Measurements from ENCODE around the gene TCF23. TPM values are rescaled to one million over a fixed set of nuclear protein-coding genes. Genes with fewer than 3 reads are reported as not detected.

Gene TCF23
- total RNA-seq, 2 donors from 2014 or later = not detected

- H3K9me3 ChIP-seq (ENCODE audit: control insufficient read depth, low read length) = no peaks in the 10 kb centered on the region
- no peaks in the 10 kb centered on the region for H3K4me1 ChIP-seq (ENCODE audit: control insufficient read depth, insufficient read depth, low read length)
- no peak overlapping the region for H3K9ac ChIP-seq (ENCODE audit: extremely low read depth, low read length, poor library complexity, severe bottlenecking)
- Mint-ChIP-seq H3K4me1 (peaks cover 2% of the 10 kb centered on the region), H3K36me3 (ENCODE audit: low read depth) (no peaks in the 10 kb centered on the region), H3K4me3 (no peak overlapping the region), H3K27me3 (ENCODE audit: insufficient read depth) (peaks cover 10% of the 10 kb centered on the region), H3K27ac (no peak overlapping the region), H3K9me3 (no peaks in the 10 kb centered on the region)
- H3K27me3 ChIP-seq (ENCODE audit: control insufficient read depth, insufficient read depth, low read length, poor library complexity, severe bottlenecking) = no peaks in the 10 kb centered on the region
- H3K4me3 ChIP-seq (ENCODE audit: low read length) = no peak overlapping the region
- no peak overlapping the region for H3K27ac ChIP-seq (ENCODE audit: low read depth, low read length)
- WGBS, 2 experiments (ENCODE audit: insufficient coverage in 1 of 2, insufficient read length in 1 of 2) = 69 to 71% methylated on average over 4 of the region's 4 CpGs
- no peaks in the 10 kb centered on the region for H3K36me3 ChIP-seq (ENCODE audit: control insufficient read depth, insufficient read depth, low read length)
- TF ChIP-seq CTCF (conservative IDR thresholded peaks at IDR 0.05) = no peak
- no peak for DNase-seq
Measured at GRCh38 chr2:27182346-27182745, 33.5 kb downstream of the TCF23 start.

- Mint-ChIP-seq H3K4me1 (peaks cover 2% of the 10 kb centered on the region), H3K4me3 (no peak overlapping the region), H3K36me3 (ENCODE audit: low read depth) (no peaks in the 10 kb centered on the region), H3K27me3 (ENCODE audit: insufficient read depth) (peaks cover 9% of the 10 kb centered on the region), H3K27ac (no peak overlapping the region), H3K9me3 (no peaks in the 10 kb centered on the region)
- Histone ChIP-seq H3K27me3 (ENCODE audit: control insufficient read depth, insufficient read depth, low read length, poor library complexity, severe bottlenecking) (no peaks in the 10 kb centered on the region), H3K9me3 (ENCODE audit: control insufficient read depth, low read length) (no peaks in the 10 kb centered on the region), H3K9ac (ENCODE audit: extremely low read depth, low read length, poor library complexity, severe bottlenecking) (no peak overlapping the region), H3K4me3 (ENCODE audit: low read length) (no peak overlapping the region), H3K36me3 (ENCODE audit: control insufficient read depth, insufficient read depth, low read length) (no peaks in the 10 kb centered on the region), H3K4me1 (ENCODE audit: control insufficient read depth, insufficient read depth, low read length) (no peaks in the 10 kb centered on the region), H3K27ac (ENCODE audit: low read depth, low read length) (no peak overlapping the region)
- no peak for TF ChIP-seq CTCF (conservative IDR thresholded peaks at IDR 0.05)
- DNase-seq = no peak
- WGBS, 2 experiments (ENCODE audit: insufficient coverage in 1 of 2, insufficient read length in 1 of 2) = 88 to 95% methylated on average over 2 to 4 of the region's 4 CpGs
Measured at GRCh38 chr2:27184115-27184514, 35.3 kb downstream of the TCF23 start.

DNA sequence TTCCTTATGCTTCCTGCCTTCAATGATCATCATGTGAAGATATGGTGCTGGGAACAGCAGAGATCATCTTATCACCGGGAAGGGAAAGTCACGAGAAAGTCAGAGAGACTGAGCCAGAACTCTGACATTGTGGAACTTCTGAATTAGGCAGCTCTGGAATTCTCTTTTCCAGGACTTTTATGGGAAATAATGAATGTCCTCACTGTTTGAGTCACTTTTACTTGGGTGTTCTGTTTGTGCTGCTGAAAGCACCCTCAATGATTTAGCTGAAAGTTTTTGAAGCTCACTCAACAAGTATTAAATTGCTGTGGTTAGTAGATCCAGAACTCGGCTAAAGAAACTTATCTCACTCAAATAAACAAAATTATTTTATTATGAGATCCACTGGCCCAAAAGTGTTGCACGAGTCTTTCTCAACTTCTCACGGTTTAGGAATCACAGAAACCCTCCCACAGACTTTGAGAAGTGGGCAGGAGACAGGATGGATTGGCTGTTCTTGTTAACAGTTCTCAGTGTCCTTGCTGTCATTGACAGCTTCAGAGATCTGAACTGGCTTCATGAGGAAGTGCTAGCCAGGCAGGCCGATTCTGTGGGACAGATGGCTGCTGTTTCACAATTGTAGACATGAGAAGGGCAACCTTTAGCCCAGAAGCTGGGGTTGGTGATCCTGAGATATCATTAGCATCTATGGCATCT lies 36.7 kb downstream of the TCF23 start:
- Histone ChIP-seq H3K4me3 (ENCODE audit: low read length) (no peak overlapping the region), H3K9ac (ENCODE audit: extremely low read depth, low read length, poor library complexity, severe bottlenecking) (no peak overlapping the region), H3K36me3 (ENCODE audit: control insufficient read depth, insufficient read depth, low read length) (no peaks in the 10 kb centered on the region), H3K27me3 (ENCODE audit: control insufficient read depth, insufficient read depth, low read length, poor library complexity, severe bottlenecking) (no peaks in the 10 kb centered on the region), H3K4me1 (ENCODE audit: control insufficient read depth, insufficient read depth, low read length) (no peaks in the 10 kb centered on the region), H3K9me3 (ENCODE audit: control insufficient read depth, low read length) (no peaks in the 10 kb centered on the region), H3K27ac (ENCODE audit: low read depth, low read length) (no peak overlapping the region)
- Mint-ChIP-seq H3K4me1 (peaks cover 2% of the 10 kb centered on the region), H3K27me3 (ENCODE audit: insufficient read depth) (peaks cover 7% of the 10 kb centered on the region), H3K27ac (no peak overlapping the region), H3K9me3 (peaks cover 7% of the 10 kb centered on the region), H3K4me3 (no peak overlapping the region), H3K36me3 (ENCODE audit: low read depth) (no peaks in the 10 kb centered on the region)
- DNase-seq = no peak
- TF ChIP-seq CTCF (conservative IDR thresholded peaks at IDR 0.05) = no peak
- 85 to 89% methylated on average over 5 to 6 of the region's 6 CpGs for WGBS, 2 experiments (ENCODE audit: insufficient coverage in 1 of 2, insufficient read length in 1 of 2)

Measured in endodermal cell (in vitro differentiated cells).